WTC11 (cell line): ENCODE measurements around the gene ECI1. TPM values are rescaled to one million over a fixed set of nuclear protein-coding genes. Genes with fewer than 3 reads are reported as not detected.

ENCODE experiments used
- ATAC-seq: fragments of 200-7000 bp; cut with Tn5 transposase; 2 replicates; pipeline ENCODE4 v1.10.0; 2021; ENCODE audit warnings: mild to moderate bottlenecking, moderate library complexity
- CTCF ChIA-PET: fragments of 300-600 bp; sonication (Branson Sonifier 250); formaldehyde crosslinking; loops from one replicate; lab custom pipeline; 2021; ENCODE audit warnings: antibody characterized with exemption; lab: Charles Lee
- POLR2A ChIA-PET: fragments of 350-600 bp; sonication (Branson Sonifier 250); formaldehyde crosslinking; loops from one replicate; lab custom pipeline; 2021; ENCODE audit warnings: antibody characterized with exemption; lab: Charles Lee
- DNase-seq: peaks from one replicate; pipeline ENCODE4 v3.0.0; 2021; ENCODE audit warnings: low spot score
- H3K27ac Mint-ChIP-seq: 2 replicates; pipeline ENCODE4 v1.8.0; 2021; ENCODE audit warnings: mixed read lengths
- H3K27me3 Mint-ChIP-seq: 2 replicates; pipeline ENCODE4 v1.8.0; 2021; ENCODE audit warnings: low read depth, mild to moderate bottlenecking, moderate library complexity, mixed read lengths
- H3K36me3 Mint-ChIP-seq: 2 replicates; pipeline ENCODE4 v1.8.0; 2021; ENCODE audit warnings: mixed read lengths
- H3K4me1 Mint-ChIP-seq: 2 replicates; pipeline ENCODE4 v1.8.0; 2022; ENCODE audit warnings: mixed read lengths
- H3K4me3 Mint-ChIP-seq: 2 replicates; pipeline ENCODE4 v1.8.0; 2021; ENCODE audit warnings: mild to moderate bottlenecking, moderate library complexity, mixed read lengths
- H3K9me3 Mint-ChIP-seq: 2 replicates; pipeline ENCODE4 v1.8.0; 2021; ENCODE audit warnings: mixed read lengths
- AR ChIP-seq: fragments of 250-450 bp; sonication (Bioruptor Pico); IDR thresholded peaks from 2 replicates; pipeline ENCODE4 v1.9.0; 2021; ENCODE audit warnings: mild to moderate bottlenecking
- ERG ChIP-seq: fragments of 250-450 bp; sonication (Bioruptor Pico); IDR thresholded peaks from 2 replicates; pipeline ENCODE4 v1.8.0; 2021; ENCODE audit warnings: mild to moderate bottlenecking
- GRHL2 ChIP-seq: fragments of 250-450 bp; sonication (Bioruptor Pico); IDR thresholded peaks from 2 replicates; pipeline ENCODE4 v1.8.0; 2022; ENCODE audit warnings: mild to moderate bottlenecking, moderate library complexity; ENCODE audit not compliant: insufficient replicate concordance, severe bottlenecking
- MLX ChIP-seq: sonication (generic); formaldehyde crosslinking; IDR thresholded peaks from 2 replicates; pipeline ENCODE4 v1.8.1; 2023; ENCODE audit warnings: mild to moderate bottlenecking, missing genetic modification reagents, moderate library complexity
- PRRX2 ChIP-seq: fragments of 250-450 bp; sonication (Bioruptor Pico); IDR thresholded peaks from 2 replicates; pipeline ENCODE4 v1.8.0; 2021; ENCODE audit warnings: mild to moderate bottlenecking
- SP1 ChIP-seq: sonication (generic); formaldehyde crosslinking; conservative IDR thresholded peaks from 2 replicates; pipeline ENCODE4 v1.8.1; 2022; ENCODE audit warnings: missing genetic modification reagents
- ZNF396 ChIP-seq: fragments of 250-450 bp; sonication (Bioruptor Pico); IDR thresholded peaks from 2 replicates; pipeline ENCODE4 v1.8.0; 2021; ENCODE audit warnings: mild to moderate bottlenecking, moderate library complexity, borderline replicate concordance
- ZNF416 ChIP-seq: fragments of 250-450 bp; sonication (Bioruptor Pico); IDR thresholded peaks from 2 replicates; pipeline ENCODE4 v1.9.0; 2021; ENCODE audit warnings: mild to moderate bottlenecking, inconsistent platforms
- ZNF423 ChIP-seq: fragments of 250-450 bp; sonication (Bioruptor Pico); IDR thresholded peaks from 2 replicates; pipeline ENCODE4 v2.1.2; 2022; ENCODE audit warnings: mild to moderate bottlenecking, moderate library complexity
- ZNF512 ChIP-seq: sonication (generic); formaldehyde crosslinking; IDR thresholded peaks from 2 replicates; pipeline ENCODE4 v1.8.1; 2022; ENCODE audit warnings: missing genetic modification reagents, borderline replicate concordance
- ZNF671 ChIP-seq: fragments of 250-450 bp; sonication (Bioruptor Pico); IDR thresholded peaks from 2 replicates; pipeline ENCODE4 v1.8.0; 2021; ENCODE audit warnings: mild to moderate bottlenecking
- ZSCAN18 ChIP-seq: fragments of 250-450 bp; sonication (Bioruptor Pico); IDR thresholded peaks from 2 replicates; pipeline ENCODE4 v2.1.2; 2022; ENCODE audit warnings: mild to moderate bottlenecking, moderate library complexity
- total RNA-seq: library from RNA; stranded (reverse); gene quantifications from 3 replicates; pipeline ENCODE4 v1.2.3, GENCODE V29; 2021

Gene ECI1
- total RNA-seq, 1 experiment from 2014 or later: 100 TPM

- no peak for TF ChIP-seq AR (CRISPR knock-in tag)
- TF ChIP-seq GRHL2 (CRISPR knock-in tag): no peak
- TF ChIP-seq ZSCAN18 (CRISPR knock-in tag): no peak
These were observed 35.1 kb downstream of the ECI1 start (continued) for GRCh38 chr16:2216330-2216729.

GRCh38 chr16:2214719-2214968 is 36.7 kb downstream of the ECI1 start, which contains the start of gene PGP:
PGP (minus strand) TSS chr16:2214840; CDS start chr16:2214777, 63 bp downstream.
- Mint-ChIP-seq H3K9me3 (no peaks in the 10 kb centered on the region), H3K27ac (peak within 1 kb of the TSS; percentile 99), H3K4me1 (peaks cover 25% of the 10 kb centered on the region), H3K4me3 (peak within 1 kb of the TSS; percentile 83), H3K36me3 (peaks cover 11% of the 10 kb centered on the region), H3K27me3 (no peaks in the 10 kb centered on the region)
- TF ChIP-seq ERG (CRISPR knock-in tag): peak; percentile 62; the same call in 1 of the 2 replicates
- no peak for TF ChIP-seq ZNF416 (CRISPR knock-in tag)
- 0 out of 2 replicates have a peak, but pooled peaks have one; percentile 88 for TF ChIP-seq ZNF396 (CRISPR knock-in tag)
- no peak for TF ChIP-seq ZNF512 (CRISPR knock-in tag)
- TF ChIP-seq PRRX2 (CRISPR knock-in tag): peak; percentile 89; the same call in 1 of the 2 replicates
- TF ChIP-seq SP1 (CRISPR knock-in tag): 0 out of 2 replicates have a peak, but pooled peaks have one; percentile 68
- 0 out of 2 replicates have a peak, but pooled peaks have one; percentile 52 for TF ChIP-seq ZNF423 (CRISPR knock-in tag)
- TF ChIP-seq ZSCAN18 (CRISPR knock-in tag): peak; percentile 99; the same call in 1 of the 2 replicates
- TF ChIP-seq MLX: no peak
- peak; percentile 89; the same call in 1 of the 2 replicates for TF ChIP-seq ZNF671 (CRISPR knock-in tag)
- ChIA-PET POLR2A (interaction anchor here (0.9 to 1.7 kb wide), 7 partner anchors 8 to 59 kb away, joined by 3 to 10 read pairs (median 4); partner anchors contain the start of genes DNASE1L2, E4F1, ECI1 and TRAF7), CTCF (interaction anchor here (0.6 to 2.8 kb wide), 10 partner anchors 9 to 287 kb away, joined by 3 to 30 read pairs (median 5); partner anchors contain the start of genes CASKIN1, DNASE1L2, ECI1 and TBL3)
- DNase-seq (no peak), ATAC-seq (no peak)
